Measurements from ENCODE around the gene LRP5. TPM values are rescaled to one million over a fixed set of nuclear protein-coding genes. Genes with fewer than 3 reads are reported as not detected.

LRP5 gene
- total RNA-seq, 1 donor from 2014 or later: 20.2 TPM

- no peak overlapping the region for H2AFZ ChIP-seq (ENCODE audit: low read depth, low read length)
- no peak overlapping the region for H3K27ac Mint-ChIP-seq (ENCODE audit: unreplicated experiment)
- no peak overlapping the region for H3K4me3 Mint-ChIP-seq (ENCODE audit: unreplicated experiment)
- H3K4me2 ChIP-seq (ENCODE audit: low read length): no peak overlapping the region
- H3K4me1 Mint-ChIP-seq (ENCODE audit: low read depth, unreplicated experiment): no peaks in the 10 kb centered on the region
- H3K9ac ChIP-seq (ENCODE audit: low read length): no peak overlapping the region
- H3K27ac ChIP-seq (ENCODE audit: low read depth, low read length): no peak overlapping the region
- H3K4me1 ChIP-seq (ENCODE audit: insufficient read depth, low read length): no peaks in the 10 kb centered on the region
- peaks cover 2% of the 10 kb centered on the region for H3K36me3 Mint-ChIP-seq (ENCODE audit: low read depth, unreplicated experiment)
- peaks cover 4% of the 10 kb centered on the region for H3K9me3 Mint-ChIP-seq (ENCODE audit: unreplicated experiment)
- DNase-seq (ENCODE audit: low read depth) (no peak), FAIRE-seq (no peak)
- H3K36me3 ChIP-seq (ENCODE audit: insufficient read depth, low read length): no peaks in the 10 kb centered on the region
- H3K27me3 ChIP-seq (ENCODE audit: insufficient read depth, low read length): peaks cover 2% of the 10 kb centered on the region
- peaks cover 5% of the 10 kb centered on the region for H3K27me3 Mint-ChIP-seq (ENCODE audit: low read depth, unreplicated experiment)
- no peaks in the 10 kb centered on the region for H4K20me1 ChIP-seq (ENCODE audit: insufficient read depth, low read length)
- H3K79me2 ChIP-seq (ENCODE audit: insufficient read depth, low read length): no peaks in the 10 kb centered on the region
- TF ChIP-seq CTCF (IDR thresholded peaks at IDR 0.05; ENCODE audit: insufficient read depth, low read depth, low read length) (no peak), EZH2 (IDR thresholded peaks at IDR 0.05; ENCODE audit: insufficient read depth, low read length) (no peak)
- no peaks in the 10 kb centered on the region for H3K9me3 ChIP-seq (ENCODE audit: insufficient read depth, low read depth, low read length)
- no peak overlapping the region for H3K4me3 ChIP-seq (ENCODE audit: insufficient read depth, low read depth, low read length)
These were observed 25.0 kb upstream of the LRP5 start for GRCh38 chr11:68287419-68287818.

- Mint-ChIP-seq H3K9me3 (ENCODE audit: unreplicated experiment) (peaks cover 4% of the 10 kb centered on the region), H3K4me1 (ENCODE audit: low read depth, unreplicated experiment) (no peaks in the 10 kb centered on the region), H3K36me3 (ENCODE audit: low read depth, unreplicated experiment) (no peaks in the 10 kb centered on the region), H3K27me3 (ENCODE audit: low read depth, unreplicated experiment) (no peaks in the 10 kb centered on the region), H3K27ac (ENCODE audit: unreplicated experiment) (no peak overlapping the region), H3K4me3 (ENCODE audit: unreplicated experiment) (no peak overlapping the region)
- Histone ChIP-seq H3K4me2 (ENCODE audit: low read length) (no peak overlapping the region), H3K4me3 (ENCODE audit: insufficient read depth, low read depth, low read length) (no peak overlapping the region), H3K4me1 (ENCODE audit: insufficient read depth, low read length) (no peaks in the 10 kb centered on the region), H2AFZ (ENCODE audit: low read depth, low read length) (no peak overlapping the region), H3K27ac (ENCODE audit: low read depth, low read length) (no peak overlapping the region), H3K36me3 (ENCODE audit: insufficient read depth, low read length) (no peaks in the 10 kb centered on the region), H3K9ac (ENCODE audit: low read length) (no peak overlapping the region), H4K20me1 (ENCODE audit: insufficient read depth, low read length) (no peaks in the 10 kb centered on the region), H3K9me3 (ENCODE audit: insufficient read depth, low read depth, low read length) (no peaks in the 10 kb centered on the region), H3K27me3 (ENCODE audit: insufficient read depth, low read length) (no peaks in the 10 kb centered on the region), H3K79me2 (ENCODE audit: insufficient read depth, low read length) (no peaks in the 10 kb centered on the region)
- no peak for TF ChIP-seq CTCF (IDR thresholded peaks at IDR 0.05; ENCODE audit: insufficient read depth, low read depth, low read length)
- no peak for TF ChIP-seq EZH2 (IDR thresholded peaks at IDR 0.05; ENCODE audit: insufficient read depth, low read length)
- FAIRE-seq (no peak), DNase-seq (ENCODE audit: low read depth) (no peak)
These were observed 22.9 kb upstream of the LRP5 start for GRCh38 chr11:68289456-68289855.

- Histone ChIP-seq H2AFZ (ENCODE audit: low read depth, low read length) (no peak overlapping the region), H3K79me2 (ENCODE audit: insufficient read depth, low read length) (no peaks in the 10 kb centered on the region), H3K4me3 (ENCODE audit: insufficient read depth, low read depth, low read length) (no peak overlapping the region), H3K36me3 (ENCODE audit: insufficient read depth, low read length) (no peaks in the 10 kb centered on the region), H3K27ac (ENCODE audit: low read depth, low read length) (no peak overlapping the region), H3K9ac (ENCODE audit: low read length) (no peak overlapping the region), H4K20me1 (ENCODE audit: insufficient read depth, low read length) (no peaks in the 10 kb centered on the region), H3K4me1 (ENCODE audit: insufficient read depth, low read length) (no peaks in the 10 kb centered on the region), H3K9me3 (ENCODE audit: insufficient read depth, low read depth, low read length) (no peaks in the 10 kb centered on the region), H3K4me2 (ENCODE audit: low read length) (no peak overlapping the region), H3K27me3 (ENCODE audit: insufficient read depth, low read length) (no peaks in the 10 kb centered on the region)
- Mint-ChIP-seq H3K4me1 (ENCODE audit: low read depth, unreplicated experiment) (no peaks in the 10 kb centered on the region), H3K27me3 (ENCODE audit: low read depth, unreplicated experiment) (peaks cover 8% of the 10 kb centered on the region), H3K4me3 (ENCODE audit: unreplicated experiment) (no peak overlapping the region), H3K27ac (ENCODE audit: unreplicated experiment) (no peak overlapping the region), H3K36me3 (ENCODE audit: low read depth, unreplicated experiment) (no peaks in the 10 kb centered on the region), H3K9me3 (ENCODE audit: unreplicated experiment) (peaks cover 3% of the 10 kb centered on the region)
- TF ChIP-seq CTCF (IDR thresholded peaks at IDR 0.05; ENCODE audit: insufficient read depth, low read depth, low read length) (no peak), EZH2 (IDR thresholded peaks at IDR 0.05; ENCODE audit: insufficient read depth, low read length) (no peak)
- no peak for DNase-seq (ENCODE audit: low read depth)
- FAIRE-seq: no peak
These were observed 18.7 kb upstream of the LRP5 start for GRCh38 chr11:68293708-68294107.

All from astrocyte (in vitro differentiated cells and primary cell).